Caco-2 (cell line): ENCODE data around the gene MAPK4. TPM values are rescaled to one million over a fixed set of nuclear protein-coding genes. Genes with fewer than 3 reads are reported as not detected.

Source experiments
- BruUV-seq: library from RNA; stranded (reverse); fragments of 400-500 nt; replicated peaks from 2 replicates; lab custom pipeline; 2021; lab: Mats Ljungman, UMichigan
- CTCF ChIA-PET: fragments of 300-600 bp; sonication (Branson Sonifier 250); formaldehyde crosslinking; loops from one replicate; lab custom pipeline; 2022; ENCODE audit warnings: antibody characterized with exemption; lab: Charles Lee
- POLR2A ChIA-PET: fragments of 300-600 bp; sonication (Branson Sonifier 250); formaldehyde crosslinking; loops from one replicate; lab custom pipeline; 2022; ENCODE audit warnings: antibody characterized with exemption; lab: Charles Lee
- DNase-seq, 2 experiments: peaks; one replicate each; pipeline versions ENCODE4 v3.0.0 to v3.0.0-alpha.2; 2020 to 2022
- H3K27me3 ChIP-seq: replicated peaks from 2 replicates; pipeline ENCODE4 v1.6.0; 2011; ENCODE audit warnings: low read length; ENCODE audit not compliant: control insufficient read depth, insufficient read depth
- H3K36me3 ChIP-seq: 2 replicates; pipeline ENCODE4 v1.5.1; 2011; ENCODE audit warnings: low read length; ENCODE audit not compliant: control insufficient read depth, insufficient read depth
- H3K4me1 ChIP-seq: fragments of 250-450 bp; sonication (Bioruptor Pico); 2 replicates; pipeline ENCODE4 v1.5.1; 2020; ENCODE audit warnings: mild to moderate bottlenecking
- H3K4me3 ChIP-seq: 2 replicates; pipeline ENCODE4 v1.5.1; 2011; ENCODE audit warnings: low read depth, mild to moderate bottlenecking, control low read depth, low read length
- H3K9me3 ChIP-seq: fragments of 250-450 bp; sonication (Bioruptor Pico); 2 replicates; pipeline ENCODE4 v1.5.1; 2020; ENCODE audit warnings: mild to moderate bottlenecking, moderate library complexity
- H3K27ac Mint-ChIP-seq: one replicate; pipeline ENCODE4 v1.8.0; 2022; ENCODE audit warnings: mixed read lengths; ENCODE audit not compliant: unreplicated experiment
- H3K27me3 Mint-ChIP-seq: one replicate; pipeline ENCODE4 v1.8.0; 2022; ENCODE audit warnings: mixed read lengths; ENCODE audit not compliant: insufficient read depth, unreplicated experiment
- H3K36me3 Mint-ChIP-seq: one replicate; pipeline ENCODE4 v1.8.0; 2022; ENCODE audit warnings: mild to moderate bottlenecking, mixed read lengths; ENCODE audit not compliant: insufficient read depth, unreplicated experiment
- H3K4me1 Mint-ChIP-seq: one replicate; pipeline ENCODE4 v1.8.0; 2022; ENCODE audit warnings: low read depth, mixed read lengths; ENCODE audit not compliant: unreplicated experiment
- H3K4me3 Mint-ChIP-seq: one replicate; pipeline ENCODE4 v1.8.0; 2022; ENCODE audit warnings: mild to moderate bottlenecking, moderate library complexity, mixed read lengths; ENCODE audit not compliant: unreplicated experiment
- H3K9me3 Mint-ChIP-seq: one replicate; pipeline ENCODE4 v1.8.0; 2022; ENCODE audit warnings: mixed read lengths; ENCODE audit not compliant: unreplicated experiment
- CTCF ChIP-seq, 2 experiments: fragments of 200-600 bp in 1 of 2; IDR thresholded peaks; 1 replicate in 1 of 2; 2 replicates in 1 of 2; pipeline versions ENCODE4 v1.5.1 to v1.8.0; 2011 to 2022; ENCODE audit warnings: antibody characterized with exemption in 1 of 2, control low read depth in 1 of 2, inconsistent platforms in 1 of 2, low read depth in 1 of 2, low read length in 1 of 2, mild to moderate bottlenecking in 1 of 2, moderate library complexity in 1 of 2; ENCODE audit not compliant: insufficient read depth in 1 of 2, severe bottlenecking in 1 of 2, unreplicated experiment in 1 of 2
- intact Hi-C: fragments of 100-400 bp; cut with micrococcal nuclease; formaldehyde crosslinking; loops from one replicate; pipeline ENCODE4 v1.10.0; 2022; ENCODE audit not compliant: unreplicated experiment
- total RNA-seq: library from RNA; stranded (reverse); gene quantifications from 2 replicates; pipeline ENCODE4 v1.2.3, GENCODE V29; 2022

The MAPK4 gene
- total RNA-seq, 1 experiment from 2014 or later: 0.88 TPM

- Histone ChIP-seq H3K36me3 (no peaks in the 10 kb centered on the region), H3K9me3 (no peaks in the 10 kb centered on the region), H3K27me3 (no peaks in the 10 kb centered on the region), H3K4me3 (no peak overlapping the region), H3K4me1 (peaks cover 19% of the 10 kb centered on the region)
- Mint-ChIP-seq H3K27ac (peak overlapping the region; percentile 59), H3K27me3 (no peaks in the 10 kb centered on the region), H3K4me1 (peaks cover 6% of the 10 kb centered on the region), H3K4me3 (no peak overlapping the region), H3K36me3 (no peaks in the 10 kb centered on the region), H3K9me3 (no peaks in the 10 kb centered on the region)
- no TSS peak for BruUV-seq
- intact Hi-C loops: no loop called here
- ChIA-PET CTCF (no interaction called here), POLR2A (no interaction called here)
- peak; percentile 56 to 83 for DNase-seq
- TF ChIP-seq CTCF (IDR thresholded peaks at IDR 0.05; ENCODE audit: insufficient read depth in 1 of 2, low read depth in 1 of 2, low read length in 1 of 2, severe bottlenecking in 1 of 2, unreplicated experiment in 1 of 2): no peak
Observed at GRCh38 chr18:50611529-50611941, 51.6 kb downstream of the MAPK4 start.

GRCh38 chr18:50614838-50615237 lies 55.0 kb downstream of the MAPK4 start:
- intact Hi-C loops: no loop called here
- ChIA-PET POLR2A (no interaction called here), CTCF (no interaction called here)
- no TSS peak for BruUV-seq
- Histone ChIP-seq H3K27me3 (no peaks in the 10 kb centered on the region), H3K4me1 (peaks cover 19% of the 10 kb centered on the region), H3K36me3 (no peaks in the 10 kb centered on the region), H3K4me3 (no peak overlapping the region), H3K9me3 (no peaks in the 10 kb centered on the region)
- Mint-ChIP-seq H3K4me1 (peaks cover 6% of the 10 kb centered on the region), H3K4me3 (no peak overlapping the region), H3K27me3 (no peaks in the 10 kb centered on the region), H3K9me3 (no peaks in the 10 kb centered on the region), H3K36me3 (no peaks in the 10 kb centered on the region), H3K27ac (no peak overlapping the region)
- TF ChIP-seq CTCF (IDR thresholded peaks at IDR 0.05; ENCODE audit: insufficient read depth in 1 of 2, low read depth in 1 of 2, low read length in 1 of 2, severe bottlenecking in 1 of 2, unreplicated experiment in 1 of 2): no peak
- peak in 1 of 2 experiments; percentile 27 for DNase-seq

- H3K4me3 Mint-ChIP-seq: no peak overlapping the region
- ChIA-PET CTCF (no interaction called here), POLR2A (no interaction called here)
- intact Hi-C loops: no loop called here
- Histone ChIP-seq H3K27me3 (no peaks in the 10 kb centered on the region), H3K4me3 (no peak overlapping the region), H3K9me3 (no peaks in the 10 kb centered on the region), H3K36me3 (no peaks in the 10 kb centered on the region), H3K4me1 (peaks cover 10% of the 10 kb centered on the region)
- H3K27ac Mint-ChIP-seq: no peak overlapping the region
- H3K9me3 Mint-ChIP-seq: no peaks in the 10 kb centered on the region
- no TSS peak for BruUV-seq
- H3K27me3 Mint-ChIP-seq: no peaks in the 10 kb centered on the region
- peaks cover 4% of the 10 kb centered on the region for H3K4me1 Mint-ChIP-seq
- no peaks in the 10 kb centered on the region for H3K36me3 Mint-ChIP-seq
- no peak for DNase-seq
- TF ChIP-seq CTCF (IDR thresholded peaks at IDR 0.05; ENCODE audit: insufficient read depth in 1 of 2, low read depth in 1 of 2, low read length in 1 of 2, severe bottlenecking in 1 of 2, unreplicated experiment in 1 of 2): no peak
Observed at GRCh38 chr18:50616484-50617048, 56.7 kb downstream of the MAPK4 start.
